Erythroblast (primary cell): ENCODE results near the gene LGR4.

Experiments used
- GATA1 ChIP-seq: IDR thresholded peaks from 2 replicates; pipeline ENCODE4 v1.6.1; 2011; ENCODE audit warnings: low read depth, mild to moderate bottlenecking, control low read depth, low read length, moderate library complexity
- POLR2A ChIP-seq: IDR thresholded peaks from 2 replicates; pipeline ENCODE4 v1.6.1; 2011; ENCODE audit warnings: mild to moderate bottlenecking, low read length

- TF ChIP-seq POLR2A (no peak), GATA1 (no peak)
Measured at GRCh38 chr11:27485930-27486773, 13.6 kb upstream of the LGR4 start.
